SK-N-SH (cell line): ENCODE measurements around the gene PICALM.

ENCODE experiments used
- GATA2 ChIP-seq: sonication (generic); formaldehyde crosslinking; IDR thresholded peaks from 2 replicates; pipeline ENCODE4 v1.5.0; 2020; ENCODE audit warnings: mild to moderate bottlenecking, missing genetic modification reagents
- MXI1 ChIP-seq: IDR thresholded peaks from 2 replicates; pipeline ENCODE4 v1.6.1; 2012; ENCODE audit warnings: mild to moderate bottlenecking, low read depth, low read length, improper control_type of control experiment
- POLR2AphosphoS5 ChIP-seq: IDR thresholded peaks from 2 replicates; pipeline ENCODE4 v1.6.1; 2012; ENCODE audit warnings: low read depth, low read length
- RFX5 ChIP-seq: IDR thresholded peaks from 2 replicates; pipeline ENCODE4 v1.6.1; 2012; ENCODE audit warnings: mild to moderate bottlenecking, improper control_type of control experiment, low read length
- RXRA ChIP-seq: IDR thresholded peaks from 2 replicates; pipeline ENCODE4 v1.4.0; 2012; ENCODE audit warnings: low read depth, mild to moderate bottlenecking, borderline replicate concordance
- TF ChIP-seq, protein P1 (sequence below): IDR thresholded peaks from 2 replicates; pipeline ENCODE4 v1.4.0; 2012; ENCODE audit warnings: low read depth
- TF ChIP-seq, protein P2 (sequence below): IDR thresholded peaks from 2 replicates; pipeline ENCODE4 v1.4.0; 2012; ENCODE audit warnings: low read depth, borderline replicate concordance
- TF ChIP-seq, protein P3 (sequence below): fragments of 200-600 bp; sonication (generic); IDR thresholded peaks from 2 replicates; pipeline ENCODE4 v1.6.1; 2017; ENCODE audit warnings: antibody characterized with exemption, mild to moderate bottlenecking, moderate library complexity

DNA sequence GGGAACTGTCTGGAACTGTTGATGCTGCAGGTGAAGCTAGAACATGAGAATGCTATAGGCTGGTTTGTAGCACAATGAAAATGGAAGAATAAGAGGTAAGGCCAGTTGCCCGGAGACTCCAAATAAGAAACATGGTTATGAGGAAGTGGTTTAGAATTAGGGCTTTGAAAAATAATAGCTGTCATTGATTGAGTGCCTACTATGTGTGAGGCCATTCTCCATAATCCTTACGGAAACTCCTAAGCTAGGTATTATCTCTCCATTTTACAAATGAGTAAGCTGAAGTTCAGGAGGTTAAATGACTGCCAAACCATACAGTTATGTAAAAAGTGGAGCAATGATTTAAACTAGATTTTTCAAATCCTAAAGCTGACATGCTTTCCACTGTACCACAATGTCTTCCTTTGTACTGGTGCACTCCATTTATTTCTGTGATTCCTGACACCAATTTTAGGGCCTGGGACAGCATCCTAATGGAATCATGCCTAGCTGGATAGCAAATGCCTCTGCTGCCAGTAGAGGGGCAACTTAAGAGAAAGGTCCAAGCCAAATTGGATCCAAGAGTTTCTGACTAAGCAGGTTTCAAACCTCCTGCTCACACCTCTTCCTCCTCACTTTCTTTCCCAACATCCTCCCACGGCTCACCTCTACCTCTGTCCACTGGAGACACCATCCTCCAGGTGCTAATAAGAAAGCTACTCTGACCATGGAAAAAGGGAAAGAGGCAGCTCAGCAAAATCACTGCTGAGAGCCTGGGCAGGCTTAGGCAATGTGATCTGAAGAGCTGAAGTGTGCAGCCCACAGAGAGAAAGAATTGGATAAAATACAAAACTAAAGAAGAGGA is 46.9 kb upstream of the PICALM start:
- no peak for TF ChIP-seq RXRA
- TF ChIP-seq, protein P1, sequence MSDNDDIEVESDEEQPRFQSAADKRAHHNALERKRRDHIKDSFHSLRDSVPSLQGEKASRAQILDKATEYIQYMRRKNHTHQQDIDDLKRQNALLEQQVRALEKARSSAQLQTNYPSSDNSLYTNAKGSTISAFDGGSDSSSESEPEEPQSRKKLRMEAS, result no peak
- TF ChIP-seq, protein P2, sequence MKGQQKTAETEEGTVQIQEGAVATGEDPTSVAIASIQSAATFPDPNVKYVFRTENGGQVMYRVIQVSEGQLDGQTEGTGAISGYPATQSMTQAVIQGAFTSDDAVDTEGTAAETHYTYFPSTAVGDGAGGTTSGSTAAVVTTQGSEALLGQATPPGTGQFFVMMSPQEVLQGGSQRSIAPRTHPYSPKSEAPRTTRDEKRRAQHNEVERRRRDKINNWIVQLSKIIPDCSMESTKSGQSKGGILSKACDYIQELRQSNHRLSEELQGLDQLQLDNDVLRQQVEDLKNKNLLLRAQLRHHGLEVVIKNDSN, result no peak
- TF ChIP-seq, protein P3, sequence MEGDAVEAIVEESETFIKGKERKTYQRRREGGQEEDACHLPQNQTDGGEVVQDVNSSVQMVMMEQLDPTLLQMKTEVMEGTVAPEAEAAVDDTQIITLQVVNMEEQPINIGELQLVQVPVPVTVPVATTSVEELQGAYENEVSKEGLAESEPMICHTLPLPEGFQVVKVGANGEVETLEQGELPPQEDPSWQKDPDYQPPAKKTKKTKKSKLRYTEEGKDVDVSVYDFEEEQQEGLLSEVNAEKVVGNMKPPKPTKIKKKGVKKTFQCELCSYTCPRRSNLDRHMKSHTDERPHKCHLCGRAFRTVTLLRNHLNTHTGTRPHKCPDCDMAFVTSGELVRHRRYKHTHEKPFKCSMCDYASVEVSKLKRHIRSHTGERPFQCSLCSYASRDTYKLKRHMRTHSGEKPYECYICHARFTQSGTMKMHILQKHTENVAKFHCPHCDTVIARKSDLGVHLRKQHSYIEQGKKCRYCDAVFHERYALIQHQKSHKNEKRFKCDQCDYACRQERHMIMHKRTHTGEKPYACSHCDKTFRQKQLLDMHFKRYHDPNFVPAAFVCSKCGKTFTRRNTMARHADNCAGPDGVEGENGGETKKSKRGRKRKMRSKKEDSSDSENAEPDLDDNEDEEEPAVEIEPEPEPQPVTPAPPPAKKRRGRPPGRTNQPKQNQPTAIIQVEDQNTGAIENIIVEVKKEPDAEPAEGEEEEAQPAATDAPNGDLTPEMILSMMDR, result peak; percentile 34; the same call in 1 of the 2 replicates
- no peak for TF ChIP-seq MXI1
- no peak for TF ChIP-seq GATA2 (CRISPR knock-in tag)
- TF ChIP-seq RFX5, result no peak
- TF ChIP-seq POLR2AphosphoS5, result no peak
